ENCODE results near the gene ALX4. TPM values are rescaled to one million over a fixed set of nuclear protein-coding genes. Genes with fewer than 3 reads are reported as not detected.

Gene ALX4
- total RNA-seq, 4 donors from 2014 or later: 0.10 to 0.11 TPM; not detected in 2

DNA sequence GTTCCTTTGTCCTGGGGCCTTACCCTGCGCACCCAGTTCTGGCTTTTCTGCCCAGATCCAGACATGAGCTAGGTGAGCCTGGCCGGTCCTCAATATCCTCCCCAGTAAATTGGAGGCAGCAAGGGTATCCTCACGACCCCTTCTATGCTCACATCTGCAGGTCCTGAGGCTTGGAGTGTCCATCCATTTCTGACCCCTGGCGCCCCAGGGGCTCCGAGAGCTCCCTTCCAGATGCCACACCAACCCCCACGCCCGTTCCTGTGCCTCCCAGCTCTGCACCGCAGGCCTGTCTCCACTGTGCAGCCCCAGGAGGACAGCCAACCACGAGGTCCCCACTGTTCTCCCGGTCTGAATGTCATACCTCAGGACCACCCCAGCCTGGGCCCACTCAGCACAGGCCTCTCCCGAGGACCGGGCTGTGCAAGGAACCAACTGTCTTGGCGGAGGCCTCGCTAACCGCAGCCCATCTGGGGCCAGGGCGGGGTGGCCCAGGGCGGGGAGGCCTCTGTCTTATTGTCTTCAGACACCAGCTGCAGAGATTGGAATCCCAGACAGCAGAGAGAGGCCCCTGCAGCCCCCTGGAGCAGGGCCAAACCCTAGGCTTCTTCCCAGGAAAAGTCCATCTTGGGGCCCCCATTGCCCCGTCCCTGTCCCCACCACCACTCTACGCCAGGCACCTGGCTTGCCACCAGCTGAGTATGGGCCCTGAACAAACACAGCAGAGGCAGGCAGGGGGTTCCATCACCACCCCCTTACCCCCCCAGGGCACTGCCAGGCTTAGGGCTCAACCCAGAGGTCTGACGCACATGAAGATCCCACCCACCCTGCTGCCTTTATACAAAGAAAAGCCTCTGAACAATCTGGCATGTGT lies 39.3 kb downstream of the ALX4 start:
- H3K4me3 ChIP-seq (replicated peaks in 1 of 3): no peak overlapping the region
- intact Hi-C loops (cut with DNase I): no loop called here
- no peak for DNase-seq
- no peaks in the 10 kb centered on the region for H3K27me3 ChIP-seq
- 91 to 92% methylated on average over 13 to 14 of the region's 20 CpGs for WGBS, 2 donors
- H3K27ac ChIP-seq: no peak overlapping the region
- no peaks in the 10 kb centered on the region for H3K36me3 ChIP-seq
- H3K9me3 ChIP-seq: no peaks in the 10 kb centered on the region
- TF ChIP-seq POLR2A (IDR thresholded peaks at IDR 0.05): no peak
- TF ChIP-seq, protein P1, sequence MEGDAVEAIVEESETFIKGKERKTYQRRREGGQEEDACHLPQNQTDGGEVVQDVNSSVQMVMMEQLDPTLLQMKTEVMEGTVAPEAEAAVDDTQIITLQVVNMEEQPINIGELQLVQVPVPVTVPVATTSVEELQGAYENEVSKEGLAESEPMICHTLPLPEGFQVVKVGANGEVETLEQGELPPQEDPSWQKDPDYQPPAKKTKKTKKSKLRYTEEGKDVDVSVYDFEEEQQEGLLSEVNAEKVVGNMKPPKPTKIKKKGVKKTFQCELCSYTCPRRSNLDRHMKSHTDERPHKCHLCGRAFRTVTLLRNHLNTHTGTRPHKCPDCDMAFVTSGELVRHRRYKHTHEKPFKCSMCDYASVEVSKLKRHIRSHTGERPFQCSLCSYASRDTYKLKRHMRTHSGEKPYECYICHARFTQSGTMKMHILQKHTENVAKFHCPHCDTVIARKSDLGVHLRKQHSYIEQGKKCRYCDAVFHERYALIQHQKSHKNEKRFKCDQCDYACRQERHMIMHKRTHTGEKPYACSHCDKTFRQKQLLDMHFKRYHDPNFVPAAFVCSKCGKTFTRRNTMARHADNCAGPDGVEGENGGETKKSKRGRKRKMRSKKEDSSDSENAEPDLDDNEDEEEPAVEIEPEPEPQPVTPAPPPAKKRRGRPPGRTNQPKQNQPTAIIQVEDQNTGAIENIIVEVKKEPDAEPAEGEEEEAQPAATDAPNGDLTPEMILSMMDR (IDR thresholded peaks at IDR 0.05): no peak
- no peaks in the 10 kb centered on the region for H3K4me1 ChIP-seq

- no peaks in the 10 kb centered on the region for H3K9me3 ChIP-seq
- 74 to 76% methylated on average over 17 of the region's 17 CpGs for WGBS, 2 donors
- no peaks in the 10 kb centered on the region for H3K4me1 ChIP-seq
- no peaks in the 10 kb centered on the region for H3K36me3 ChIP-seq
- TF ChIP-seq, protein P1 (IDR thresholded peaks at IDR 0.05): no peak
- no peak for TF ChIP-seq POLR2A (IDR thresholded peaks at IDR 0.05)
- no peaks in the 10 kb centered on the region for H3K27me3 ChIP-seq
- DNase-seq: no peak
- no peak overlapping the region for H3K4me3 ChIP-seq (replicated peaks in 1 of 3)
- no peak overlapping the region for H3K27ac ChIP-seq
- intact Hi-C loops (cut with DNase I): no loop called here
Observed at GRCh38 chr11:44269369-44270351, 40.3 kb downstream of the ALX4 start.

DNA sequence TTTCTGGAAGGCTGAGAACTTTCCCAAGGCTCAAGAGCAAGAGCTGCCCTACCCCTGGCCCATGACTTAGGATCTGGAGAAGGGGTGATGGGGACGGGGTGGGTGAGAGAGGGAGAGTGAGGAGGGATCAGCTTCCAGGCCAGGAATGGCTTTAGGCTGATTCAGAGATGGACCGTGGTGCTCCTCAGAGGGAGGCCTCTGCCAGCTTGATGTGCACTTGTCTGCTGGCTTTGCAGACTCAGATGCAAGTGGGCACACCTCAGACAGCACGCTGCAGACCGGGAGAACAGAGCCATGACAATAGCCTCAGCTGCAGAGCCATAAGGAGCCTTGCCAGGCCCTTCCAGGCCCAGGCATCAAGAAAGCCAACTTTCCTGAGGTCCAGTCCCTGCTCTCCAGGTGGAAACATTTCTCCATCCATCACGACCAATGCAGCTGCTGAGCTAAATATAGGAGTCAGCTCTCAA lies 41.3 kb downstream of the ALX4 start:
- no peaks in the 10 kb centered on the region for H3K4me1 ChIP-seq
- 88 to 95% methylated on average over 5 of the region's 5 CpGs for WGBS, 2 donors
- no peaks in the 10 kb centered on the region for H3K36me3 ChIP-seq
- no peaks in the 10 kb centered on the region for H3K9me3 ChIP-seq
- no peak overlapping the region for H3K27ac ChIP-seq
- no peak for DNase-seq
- no peak overlapping the region for H3K4me3 ChIP-seq (replicated peaks in 1 of 3)
- H3K27me3 ChIP-seq: no peaks in the 10 kb centered on the region
- intact Hi-C loops (cut with DNase I): no loop called here
- TF ChIP-seq, protein P1 (IDR thresholded peaks at IDR 0.05): no peak
- no peak for TF ChIP-seq POLR2A (IDR thresholded peaks at IDR 0.05)

DNA sequence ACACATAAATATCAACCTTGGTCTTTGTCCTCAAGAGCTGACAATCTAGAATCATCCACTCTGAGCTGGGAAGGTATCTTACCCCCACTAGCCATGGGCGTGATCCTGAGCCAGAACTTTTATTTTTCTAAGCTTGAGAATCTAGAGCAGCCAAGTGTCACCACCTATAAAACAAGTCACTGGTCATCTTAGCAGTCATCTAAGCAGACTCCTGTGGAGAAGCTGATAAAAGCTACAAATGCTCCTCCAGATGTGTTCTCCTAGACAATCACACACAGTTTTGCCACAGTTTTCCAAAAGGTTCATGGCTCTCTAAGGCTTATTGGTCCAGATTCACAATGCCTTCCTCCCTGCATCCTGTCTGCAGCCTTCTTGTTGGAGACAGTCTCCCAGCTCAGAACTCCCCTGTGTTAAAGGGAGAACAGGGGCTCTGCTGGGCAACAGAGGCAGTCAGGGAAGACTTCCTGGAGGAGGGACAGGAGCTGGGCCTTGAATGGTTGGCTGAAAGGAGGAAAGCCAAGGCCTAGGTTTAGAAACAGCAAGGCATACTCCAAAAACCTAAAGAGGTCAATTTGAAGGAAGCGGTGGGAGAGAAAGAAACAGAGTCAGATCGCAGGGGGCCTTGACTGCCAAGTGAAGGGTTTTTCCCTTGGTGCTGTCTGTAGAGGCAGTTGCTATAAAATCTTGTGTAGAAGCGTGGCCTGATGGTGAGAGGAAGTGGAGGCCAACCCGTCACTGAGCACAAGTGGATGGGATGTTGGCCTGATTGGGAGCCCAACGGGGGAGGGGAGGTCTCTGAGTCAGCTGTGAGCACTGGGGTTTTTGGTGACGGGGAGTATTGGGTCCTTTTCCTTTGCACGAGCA lies 42.0 kb downstream of the ALX4 start:
- H3K4me1 ChIP-seq: no peaks in the 10 kb centered on the region
- no peak overlapping the region for H3K27ac ChIP-seq
- H3K4me3 ChIP-seq (replicated peaks in 1 of 3): no peak overlapping the region
- intact Hi-C loops (cut with DNase I): no loop called here
- H3K27me3 ChIP-seq: no peaks in the 10 kb centered on the region
- 83 to 84% methylated on average over 8 of the region's 8 CpGs for WGBS, 2 donors
- no peak for DNase-seq
- TF ChIP-seq, protein P1 (IDR thresholded peaks at IDR 0.05): no peak
- TF ChIP-seq POLR2A (IDR thresholded peaks at IDR 0.05): no peak
- H3K9me3 ChIP-seq: no peaks in the 10 kb centered on the region
- no peaks in the 10 kb centered on the region for H3K36me3 ChIP-seq
